Lower leg skin (tissue), 4 donors: Measurements from ENCODE around the gene RRAD. TPM values are rescaled to one million over a fixed set of nuclear protein-coding genes. Genes with fewer than 3 reads are reported as not detected.

Experiments used
- DNase-seq, 2 donors: peaks; one replicate each; pipeline ENCODE4 v3.0.0-alpha.2; 2019; ENCODE audit warnings: low spot score in 2 of 2
- H3K4me3 ChIP-seq: fragments of 200-600 bp; sonication (generic); 2 replicates; pipeline ENCODE4 v1.5.1; 2017; ENCODE audit warnings: mild to moderate bottlenecking, low read depth; ENCODE audit not compliant: poor library complexity, severe bottlenecking
- CTCF ChIP-seq, 3 donors: fragments of 450-650 bp; IDR thresholded peaks; one replicate each; pipeline ENCODE4 v1.5.1; 2016; ENCODE audit warnings: antibody characterized with exemption in 3 of 3, mild to moderate bottlenecking in 3 of 3, moderate library complexity in 2 of 3
- POLR2A ChIP-seq, 2 donors: fragments of 450-650 bp; IDR thresholded peaks; one replicate each; pipeline ENCODE4 v1.6.1; 2016 to 2017; ENCODE audit warnings: antibody characterized with exemption in 2 of 2, mild to moderate bottlenecking in 1 of 2, moderate library complexity in 1 of 2
- WGBS, 2 donors: methylation state at CpG; one replicate each; pipeline ENCODE4 v1.1.5; 2018; 5-methylcytosine and 5-hydroxymethylcytosine counted together
- intact Hi-C: fragments of 100-400 bp; cut with DNase I; formaldehyde crosslinking; loops from one replicate; pipeline ENCODE4 v1.15.0; 2023; ENCODE audit warnings: low total_unique reads
- total RNA-seq, 4 donors: library from RNA; depleted of rRNA; stranded (reverse); fragments of >200 nt; gene quantifications; one replicate each; pipeline ENCODE4 v1.1.0, GENCODE V29; 2016

The RRAD gene
- total RNA-seq, 4 donors from 2014 or later: 5.9 to 34.3 (median 17.4) TPM

- H3K4me3 ChIP-seq: no peak overlapping the region
- DNase-seq: no peak
- WGBS, 2 donors: 49 to 59% methylated on average over 4 of the region's 4 CpGs
- intact Hi-C loops: loop anchor here (10.0 kb wide), 1 partner anchor 85 kb away; no protein-coding TSS in a partner anchor
- no peak for TF ChIP-seq CTCF (IDR thresholded peaks at IDR 0.05)
- no peak for TF ChIP-seq POLR2A (IDR thresholded peaks at IDR 0.05)
Measured at GRCh38 chr16:66889622-66890021, 35.7 kb downstream of the RRAD start.

GRCh38 chr16:66888647-66889615 lies 36.4 kb downstream of the RRAD start:
- DNase-seq: no peak
- intact Hi-C loops: no loop called here
- no peak overlapping the region for H3K4me3 ChIP-seq
- no peak for TF ChIP-seq CTCF (IDR thresholded peaks at IDR 0.05)
- no peak for TF ChIP-seq POLR2A (IDR thresholded peaks at IDR 0.05)
- 85 to 89% methylated on average over 6 of the region's 6 CpGs for WGBS, 2 donors

- H3K4me3 ChIP-seq: no peak overlapping the region
- WGBS, 2 donors: 76 to 82% methylated on average over 3 of the region's 3 CpGs
- TF ChIP-seq CTCF (IDR thresholded peaks at IDR 0.05) (no peak), POLR2A (IDR thresholded peaks at IDR 0.05) (no peak)
- DNase-seq: no peak
- intact Hi-C loops: no loop called here
Measured at GRCh38 chr16:66886914-66887313, 38.4 kb downstream of the RRAD start.

- 54 to 60% methylated on average over 2 of the region's 2 CpGs for WGBS, 2 donors
- H3K4me3 ChIP-seq: no peak overlapping the region
- intact Hi-C loops: no loop called here
- TF ChIP-seq POLR2A (IDR thresholded peaks at IDR 0.05) (no peak), CTCF (IDR thresholded peaks at IDR 0.05) (no peak)
- no peak for DNase-seq
Measured at GRCh38 chr16:66886321-66886720, 39.0 kb downstream of the RRAD start.

- TF ChIP-seq POLR2A (IDR thresholded peaks at IDR 0.05) (no peak), CTCF (IDR thresholded peaks at IDR 0.05) (no peak)
- intact Hi-C loops: no loop called here
- 90 to 92% methylated on average over 12 of the region's 12 CpGs for WGBS, 2 donors
- no peak for DNase-seq
- no peak overlapping the region for H3K4me3 ChIP-seq
Measured at GRCh38 chr16:66885491-66885890, 39.8 kb downstream of the RRAD start.
